Psoas muscle (tissue), 8 donors: ENCODE measurements around the gene CBR1. TPM values are rescaled to one million over a fixed set of nuclear protein-coding genes. Genes with fewer than 3 reads are reported as not detected.

Experiments
- ATAC-seq, 4 donors: fragments of 200-7000 bp; cut with Tn5 transposase; one replicate each; pipeline ENCODE4 v1.9.1; 2020; ENCODE audit warnings: moderate library complexity in 3 of 4, mild to moderate bottlenecking in 2 of 4
- DNase-seq, 2 donors: peaks; one replicate each; pipeline ENCODE4 v3.0.0-alpha.2; 2020
- H3K27ac ChIP-seq: fragments of 200-600 bp; one replicate; pipeline ENCODE4 v1.8.0; 2022
- H3K27me3 ChIP-seq, 3 donors: fragments of 200-600 bp in 1 of 3; one replicate each; pipeline versions ENCODE4 v1.6.1 to v1.8.0; 2013 to 2022; ENCODE audit warnings: low read length in 2 of 3, mild to moderate bottlenecking in 2 of 3, moderate library complexity in 1 of 3; ENCODE audit not compliant: insufficient read depth in 3 of 3
- H3K36me3 ChIP-seq, 2 donors: fragments of 200-600 bp in 1 of 2; one replicate each; pipeline versions ENCODE4 v1.6.1 to v1.8.0; 2013 to 2022; ENCODE audit warnings: low read depth in 1 of 2, mild to moderate bottlenecking in 1 of 2, moderate library complexity in 1 of 2; ENCODE audit not compliant: insufficient read depth in 1 of 2
- H3K4me1 ChIP-seq: fragments of 200-600 bp; one replicate; pipeline ENCODE4 v1.8.0; 2022
- H3K4me3 ChIP-seq: fragments of 200-600 bp; one replicate; pipeline ENCODE4 v1.8.0; 2022; ENCODE audit warnings: mild to moderate bottlenecking
- H3K9me3 ChIP-seq: fragments of 200-600 bp; one replicate; pipeline ENCODE4 v1.8.0; 2022
- CTCF ChIP-seq: fragments of 200-600 bp; IDR thresholded peaks from one replicate; pipeline ENCODE4 v1.8.0; 2022; ENCODE audit warnings: antibody characterized with exemption
- WGBS, 3 donors: extraction: QIAGEN DNeasy Blood & Tissue Kit; methylation state at CpG; one replicate each; pipeline versions ENCODE4 v1.1.6 to v1.1.7; 2013; 5-methylcytosine and 5-hydroxymethylcytosine counted together
- intact Hi-C, 2 donors: fragments of 100-400 bp; cut with DNase I; formaldehyde crosslinking; loops; one replicate each; pipeline versions ENCODE4 v1.11.0 to v1.14.2; 2022
- polyA plus RNA-seq, 3 donors: library from polyadenylated mRNA; stranded (reverse); fragments of 200-250 nt; gene quantifications; one replicate each; pipeline ENCODE4 v1.2.3, GENCODE V29; 2013
- total RNA-seq, 4 donors: library from RNA; stranded (reverse); fragmentation: NEBNext Ultra II Directional in 2 of 4; extraction: Animal tissue kit (Norgen Biotek cat#: 25700) in 2 of 4; gene quantifications; one replicate each; pipeline versions ENCODE4 v1.2.1 to v1.2.4, GENCODE V29; 2021 to 2023
- donor health status: healthy with polysubstance abuse.
- donor health status: DM: no; HTN: no; CAD: no; lungs with moderate emphysema.
- donor health status: Bipolar disorder and iron deficiency.
- donor health status: healthy.
- donor health status: DM: yes; HTN: yes; CAD: no.
- donor health status: DM: no; HTN: no; CAD: no.
- donor health status: DM: no; HTN: no; CAD: no.
- donor health status: DM: yes; HTN: yes; CAD: no.

Gene CBR1
- total and polyA plus RNA-seq, 7 donors: 15.2 to 94.0 (median 45.9) TPM

- H3K27me3 ChIP-seq: no peaks in the 10 kb centered on the region
- H3K9me3 ChIP-seq: no peaks in the 10 kb centered on the region
- H3K4me1 ChIP-seq: peaks cover 12% of the 10 kb centered on the region
- H3K36me3 ChIP-seq: peaks cover 0 to 15% of the 10 kb centered on the region in 2 donors
- no peak for DNase-seq
- no peak for ATAC-seq
- no peak for TF ChIP-seq CTCF
- intact Hi-C loops: loop anchor here in 1 of 2 donors (10.0 kb wide), 1 partner anchor 74 kb away; no protein-coding TSS in a partner anchor
- H3K4me3 ChIP-seq: no peak overlapping the region
- WGBS, 3 donors: 60 to 68% (median 62%) methylated on average over 16 of the region's 16 CpGs
- no peak overlapping the region for H3K27ac ChIP-seq
These were observed 39.1 kb upstream of the CBR1 start for GRCh38 chr21:36030581-36031189.

- peaks cover 12% of the 10 kb centered on the region for H3K4me1 ChIP-seq
- no peaks in the 10 kb centered on the region for H3K9me3 ChIP-seq
- peaks cover 0 to 36% of the 10 kb centered on the region in 2 donors for H3K36me3 ChIP-seq
- DNase-seq: no peak
- intact Hi-C loops: loop anchor here in 1 of 2 donors (10.0 kb wide), 1 partner anchor 72 kb away; no protein-coding TSS in a partner anchor
- no peak overlapping the region for H3K27ac ChIP-seq
- no peak for TF ChIP-seq CTCF
- 89 to 91% (median 90%) methylated on average over 23 to 28 of the region's 28 CpGs for WGBS, 3 donors
- ATAC-seq: no peak
- H3K27me3 ChIP-seq: no peaks in the 10 kb centered on the region
- no peak overlapping the region for H3K4me3 ChIP-seq
These were observed 37.0 kb upstream of the CBR1 start for GRCh38 chr21:36032647-36033406.

- H3K4me1 ChIP-seq: peaks cover 12% of the 10 kb centered on the region
- 34 to 37% (median 34%) methylated on average over 16 of the region's 16 CpGs for WGBS, 3 donors
- no peak for TF ChIP-seq CTCF
- H3K36me3 ChIP-seq: peaks cover 4 to 51% of the 10 kb centered on the region in 2 donors
- H3K4me3 ChIP-seq: no peak overlapping the region
- peak; percentile 66 to 84 (median 82) for ATAC-seq
- H3K9me3 ChIP-seq: no peaks in the 10 kb centered on the region
- H3K27me3 ChIP-seq: no peaks in the 10 kb centered on the region
- intact Hi-C loops: loop anchor here in 1 of 2 donors (10.0 kb wide), 1 partner anchor 70 kb away; no protein-coding TSS in a partner anchor
- H3K27ac ChIP-seq: peak overlapping the region; percentile 50
- no peak for DNase-seq
These were observed 35.5 kb upstream of the CBR1 start for GRCh38 chr21:36034211-36034913.

GRCh38 chr21:36035381-36035791, 34.4 kb upstream of the CBR1 start:
- H3K4me1 ChIP-seq: peaks cover 12% of the 10 kb centered on the region
- ATAC-seq: no peak

More at GRCh38 chr21:36035381-36035791, 34.4 kb upstream of the CBR1 start:
- DNase-seq: no peak
- WGBS, 3 donors: 75 to 86% (median 81%) methylated on average over 10 of the region's 10 CpGs
- intact Hi-C loops: loop anchor here in 1 of 2 donors (10.0 kb wide), 1 partner anchor 69 kb away; no protein-coding TSS in a partner anchor
- Histone ChIP-seq H3K27ac (no peak overlapping the region), H3K4me3 (no peak overlapping the region), H3K36me3 (peaks cover 7 to 61% of the 10 kb centered on the region in 2 donors), H3K27me3 (no peaks in the 10 kb centered on the region), H3K9me3 (no peaks in the 10 kb centered on the region)
- no peak for TF ChIP-seq CTCF
